Anterior cingulate cortex (tissue), 58 donors: ENCODE results near the gene ARHGAP22.

Source experiments
- DNase-seq, 58 donors: peaks; one replicate each; lab custom pipeline; 2025; lab: John Stamatoyannopoulos, UW

ARHGAP22 gene

DNA sequence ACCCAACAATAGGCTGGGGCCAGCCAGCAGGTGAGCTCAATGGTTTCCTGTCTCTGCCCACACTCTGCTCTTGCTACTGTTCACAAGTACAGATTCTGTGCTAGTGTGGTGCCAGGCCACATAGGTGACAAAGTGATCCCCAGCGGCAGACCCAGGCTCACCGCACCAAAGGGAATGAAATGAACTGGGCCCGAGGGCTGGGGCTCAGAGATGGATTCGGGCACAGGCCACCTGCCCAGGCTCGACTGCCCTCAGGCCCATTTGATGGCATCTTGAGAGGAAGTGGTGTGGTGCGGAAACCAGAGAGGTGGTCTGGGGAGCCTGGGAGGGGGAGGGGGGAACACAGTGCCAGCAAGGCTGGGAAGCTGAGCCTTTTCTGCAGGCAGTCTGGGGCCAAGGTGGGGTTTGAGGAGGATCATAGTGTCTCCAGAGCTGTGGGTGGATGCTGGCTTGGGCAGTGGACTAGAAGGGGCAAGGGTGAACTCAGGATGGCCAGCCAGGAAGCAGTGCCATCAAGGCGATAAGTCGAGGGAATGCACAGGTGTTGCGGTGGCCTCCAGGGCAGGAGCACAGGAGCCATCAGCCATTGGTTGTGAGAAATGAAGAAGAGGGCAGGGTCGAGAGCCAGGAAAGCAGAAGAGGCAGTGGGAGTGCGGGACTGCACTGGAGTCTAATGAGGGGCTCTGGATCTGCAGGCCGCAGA, 85.2 kb downstream of the ARHGAP22 start:
- DNase-seq, result no peak

DNA sequence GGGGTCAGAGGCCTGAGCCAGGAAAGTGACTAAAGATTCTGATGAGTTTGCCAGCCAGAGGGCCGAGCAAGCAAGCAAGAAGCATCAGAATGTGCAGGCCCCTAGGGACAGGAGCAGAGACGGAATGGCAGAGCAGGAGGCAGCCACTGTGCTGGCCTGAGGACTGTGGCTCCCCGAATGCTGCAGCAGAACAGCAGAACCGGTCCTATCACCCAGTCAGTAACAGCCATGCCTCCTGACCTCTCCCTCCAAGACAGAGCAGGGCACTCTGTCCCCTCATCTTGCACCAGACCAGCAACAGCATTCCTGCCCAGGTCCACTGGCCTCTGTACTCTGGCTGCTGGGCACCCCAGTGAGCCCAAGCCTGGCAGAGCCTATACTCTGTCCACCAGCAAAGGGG, 85.9 kb downstream of the ARHGAP22 start:
- no peak for DNase-seq

DNA sequence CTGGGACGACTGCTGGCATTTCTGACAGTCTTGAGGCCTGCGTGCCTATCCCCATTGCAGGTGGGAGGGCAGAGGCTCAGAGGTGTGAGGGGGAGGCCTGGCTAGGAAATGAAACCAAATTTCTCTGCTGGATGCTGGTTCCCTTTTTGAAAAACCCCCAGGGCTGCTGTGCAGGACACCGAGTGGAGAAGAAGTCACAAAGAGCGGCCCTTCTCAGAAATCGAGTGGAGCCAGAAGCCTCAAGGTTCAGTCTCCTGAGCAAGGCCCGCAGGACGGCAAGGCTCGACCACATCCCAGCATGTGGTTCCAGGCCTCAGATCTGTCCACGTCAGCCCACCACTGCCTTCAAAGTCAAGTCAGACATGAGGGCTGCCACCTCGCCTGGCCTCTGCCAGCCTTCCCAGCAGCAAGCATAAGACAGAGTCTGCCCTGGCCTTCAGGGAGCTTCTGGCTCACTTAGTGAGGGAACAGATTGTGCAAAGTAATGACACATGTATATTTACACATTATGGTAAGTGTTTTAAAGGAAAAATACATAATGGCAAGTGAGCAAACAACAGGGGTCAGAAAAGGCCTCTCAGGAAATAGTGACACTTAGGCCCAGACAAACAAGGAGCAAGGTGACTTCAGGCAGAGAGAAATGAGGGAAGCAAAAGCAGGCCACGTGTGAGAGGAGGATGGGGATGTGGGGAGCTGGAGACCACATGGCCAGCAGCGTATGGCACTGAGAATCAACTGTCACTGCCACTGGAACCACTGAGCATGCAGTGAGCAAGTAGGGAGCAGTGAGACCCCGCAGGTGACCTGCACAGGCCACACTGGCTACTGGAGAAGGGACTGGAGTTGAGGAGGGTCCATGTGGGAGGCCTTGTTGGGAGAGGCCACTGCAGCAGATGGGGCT, 86.7 kb downstream of the ARHGAP22 start:
- no peak for DNase-seq

DNA sequence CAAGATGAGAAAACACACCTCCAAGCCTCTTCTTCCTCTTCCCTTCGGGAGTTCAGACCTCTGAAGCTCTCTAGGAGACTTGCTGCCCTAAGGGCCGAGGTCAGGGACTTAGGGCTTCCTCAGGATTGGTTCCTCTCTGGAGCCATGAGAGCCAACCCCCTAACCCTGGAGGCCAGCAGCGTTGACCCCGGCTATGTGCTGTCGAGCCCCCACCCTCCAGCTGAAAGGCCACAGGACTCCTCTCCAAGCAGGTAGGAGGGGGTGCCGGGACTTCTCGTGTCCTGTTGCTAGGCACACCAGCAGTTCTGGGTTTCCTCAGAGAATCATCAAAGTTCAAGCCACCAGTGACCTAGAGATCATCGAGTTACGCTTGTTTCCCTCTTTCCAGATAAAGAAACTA, 87.4 kb downstream of the ARHGAP22 start:
- no peak for DNase-seq

GRCh38 chr10:48516911-48517310, 88.0 kb downstream of the ARHGAP22 start:
- no peak for DNase-seq

GRCh38 chr10:48514916-48515315, 90.0 kb downstream of the ARHGAP22 start:
- DNase-seq, result no peak

DNA sequence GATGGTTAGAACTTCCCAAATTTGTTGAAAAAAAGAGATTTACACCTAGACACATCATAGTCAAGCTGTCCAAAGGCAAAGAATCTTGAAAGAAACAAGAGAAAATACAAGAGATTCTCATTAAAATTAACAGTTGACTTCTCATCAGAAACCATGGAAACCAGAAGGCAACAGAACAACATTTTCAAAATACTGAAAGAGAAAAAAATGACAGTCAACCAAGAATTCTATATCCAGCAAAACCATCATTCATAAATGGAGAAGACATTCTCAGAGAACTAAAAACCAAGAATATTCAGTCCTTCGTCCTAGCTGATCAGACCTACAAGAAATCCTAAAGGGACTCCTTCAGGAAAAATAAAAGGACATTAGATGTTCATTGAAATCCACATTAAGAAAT, 90.6 kb downstream of the ARHGAP22 start:
- no peak for DNase-seq

GRCh38 chr10:48512861-48513260, 92.0 kb downstream of the ARHGAP22 start:
- no peak for DNase-seq

DNA sequence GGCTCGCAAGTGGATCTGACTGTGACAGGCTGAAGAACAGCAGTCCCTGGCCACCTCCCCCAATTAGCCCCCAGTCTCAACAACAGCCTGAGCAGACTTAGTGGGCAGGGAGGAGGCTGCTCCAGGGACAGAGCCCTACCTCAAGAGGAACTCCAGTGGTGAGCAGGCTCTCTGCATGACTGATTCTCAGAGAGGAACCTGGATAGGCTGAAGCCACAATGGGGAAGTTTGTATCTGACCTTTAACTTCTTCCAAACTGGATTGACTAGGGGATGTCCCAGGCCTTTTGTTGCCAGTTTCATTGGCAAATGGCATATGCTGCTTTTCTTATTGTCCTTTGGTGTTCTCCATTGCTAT, 93.0 kb downstream of the ARHGAP22 start:
- DNase-seq, result no peak

DNA sequence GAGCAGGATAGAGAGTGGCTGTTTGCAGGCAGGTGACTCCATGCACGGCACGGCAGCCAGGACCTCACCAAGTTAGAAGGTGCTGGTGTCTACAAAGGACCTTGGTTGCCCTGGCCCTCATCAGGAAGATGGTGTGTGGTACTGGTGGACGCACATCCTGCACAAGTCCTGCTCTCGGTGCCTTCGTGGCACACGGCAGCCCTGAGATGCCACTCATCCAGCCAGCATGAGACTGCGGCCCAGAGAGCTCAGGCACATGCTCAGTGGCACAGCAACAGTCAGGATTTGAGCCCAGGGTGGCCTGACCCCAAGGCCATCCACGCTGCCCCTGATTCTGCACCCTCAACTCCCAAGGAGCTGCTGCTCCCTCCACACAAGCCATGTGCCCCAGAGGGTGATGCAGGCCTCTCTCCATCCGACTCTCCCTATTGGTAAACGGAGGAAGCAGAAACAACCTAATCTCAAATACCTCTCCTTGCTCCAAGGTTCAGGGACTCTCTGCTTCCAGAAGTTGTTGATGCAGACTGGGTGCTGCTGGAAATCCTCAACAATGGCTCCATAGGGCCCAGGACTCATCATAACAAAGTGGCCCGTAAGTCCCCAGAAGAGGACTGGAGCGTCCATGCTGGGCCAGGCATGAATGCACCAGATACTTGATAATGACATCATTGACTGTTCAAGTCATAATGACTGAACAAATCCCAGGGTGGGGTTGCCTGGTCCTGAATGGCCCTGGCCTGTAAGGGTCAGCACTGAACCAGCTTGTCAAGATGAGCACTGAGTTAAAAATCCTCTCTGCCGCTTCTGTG, 93.6 kb downstream of the ARHGAP22 start:
- no peak for DNase-seq

DNA sequence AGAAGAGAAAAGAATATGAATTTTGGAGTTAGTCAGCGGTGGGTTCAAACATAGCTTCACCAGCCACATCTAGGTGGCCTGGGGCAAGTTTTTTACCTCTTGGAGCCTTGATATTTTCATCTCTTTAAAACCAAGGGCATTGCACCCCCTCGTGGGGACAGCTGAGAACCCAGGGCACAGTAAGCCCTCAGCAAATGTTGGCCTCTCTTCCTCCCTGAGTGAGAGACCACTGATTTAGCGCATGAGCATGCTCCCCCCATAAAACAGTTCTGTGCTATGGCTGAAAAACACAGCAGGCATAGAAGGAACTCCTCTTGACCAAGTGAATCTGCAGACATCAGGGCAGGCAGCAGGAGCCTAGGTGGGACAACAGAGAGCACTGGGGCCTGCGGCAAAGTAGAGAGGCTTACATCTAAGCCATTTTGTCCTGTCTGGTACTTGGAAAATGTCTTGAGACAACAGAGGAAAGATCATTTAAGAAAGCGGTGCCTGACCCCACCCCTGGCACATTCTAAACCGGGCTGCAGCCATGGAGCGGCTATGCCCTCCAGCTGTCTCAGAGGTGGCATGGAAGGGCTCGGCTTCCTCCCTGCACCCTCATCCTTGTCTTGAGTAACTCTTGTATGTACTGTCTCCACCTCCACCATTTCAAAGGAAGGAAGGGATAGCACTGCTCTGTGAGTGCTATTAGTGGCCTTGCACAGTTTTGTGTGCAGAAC, 94.7 kb downstream of the ARHGAP22 start:
- DNase-seq, result no peak

GRCh38 chr10:48508791-48509772, 95.8 kb downstream of the ARHGAP22 start:
- DNase-seq, result peak in 11 of 58 donors; percentile 21 to 64 (median 31)

DNA sequence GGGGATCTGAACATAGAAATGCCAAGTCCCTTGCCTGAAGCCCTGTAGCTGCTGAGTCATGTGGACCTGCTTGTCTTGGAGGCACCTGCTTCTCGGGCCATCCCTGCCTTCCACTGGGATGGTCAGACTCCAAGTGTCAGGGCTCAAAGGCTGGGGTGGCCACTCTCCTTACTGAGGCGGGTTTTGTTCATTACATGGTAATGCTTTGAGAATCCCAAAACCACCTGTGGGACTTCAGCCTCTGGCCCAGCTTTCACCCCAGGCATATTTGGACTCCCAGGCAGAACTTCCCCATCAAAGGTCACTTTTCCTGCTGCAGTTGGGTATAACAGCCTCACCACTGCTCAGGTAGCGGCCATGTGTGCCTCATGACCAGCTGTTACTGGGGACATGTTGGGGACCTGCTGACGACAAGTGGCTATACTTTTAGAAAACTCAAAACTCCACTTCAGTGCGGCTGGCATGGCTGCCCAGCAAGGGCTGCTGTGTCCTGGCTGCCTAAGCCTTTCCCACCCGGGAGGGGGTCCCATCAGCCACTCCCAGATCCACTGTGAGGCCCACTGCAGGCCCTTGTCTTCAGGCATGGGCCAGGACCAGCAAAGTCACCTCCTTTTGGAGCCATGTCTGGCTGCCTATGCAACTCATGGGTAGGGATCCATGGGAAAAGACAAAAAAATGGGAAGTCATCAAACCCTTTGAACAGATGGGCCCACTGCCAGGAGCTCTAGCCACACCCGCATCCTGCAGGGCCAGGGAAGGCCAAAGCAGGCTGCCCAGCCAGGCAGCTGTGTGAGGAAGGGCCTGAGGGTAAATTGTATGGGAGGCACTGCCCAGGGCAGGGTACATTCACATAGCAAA, 96.7 kb downstream of the ARHGAP22 start:
- no peak for DNase-seq

DNA sequence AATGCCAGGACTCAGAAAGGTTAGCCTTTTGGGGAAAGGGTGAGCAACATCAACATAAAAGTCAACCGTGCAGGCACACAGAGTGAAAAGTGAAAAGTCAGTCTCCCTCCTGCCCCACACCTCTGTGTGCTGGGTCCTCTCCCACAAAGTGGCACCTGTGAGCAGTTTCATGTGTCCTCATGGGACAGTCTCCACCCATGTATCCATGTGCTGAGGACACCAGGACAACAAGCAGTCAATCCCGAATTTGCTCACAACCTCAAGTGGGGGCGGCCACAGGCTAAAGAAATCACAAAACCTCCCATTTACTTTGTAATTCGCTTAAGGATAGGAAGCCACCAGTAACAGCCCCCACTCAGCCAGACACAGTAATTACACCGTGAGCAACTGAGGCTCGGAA, 97.4 kb downstream of the ARHGAP22 start:
- DNase-seq, result no peak

- peak in 1 of 58 donors; percentile 21 for DNase-seq
Measured at GRCh38 chr10:48506147-48506917, 98.5 kb downstream of the ARHGAP22 start.

GRCh38 chr10:48505394-48506112, 99.3 kb downstream of the ARHGAP22 start:
- DNase-seq, result no peak
